ENCODE measurements around the gene PARP3.
"Not testable (repeated sequence)": the region's sequence is repeated elsewhere in the genome, so short reads cannot be mapped to it uniquely, and the experiment has no call there.

The PARP3 gene

DNA sequence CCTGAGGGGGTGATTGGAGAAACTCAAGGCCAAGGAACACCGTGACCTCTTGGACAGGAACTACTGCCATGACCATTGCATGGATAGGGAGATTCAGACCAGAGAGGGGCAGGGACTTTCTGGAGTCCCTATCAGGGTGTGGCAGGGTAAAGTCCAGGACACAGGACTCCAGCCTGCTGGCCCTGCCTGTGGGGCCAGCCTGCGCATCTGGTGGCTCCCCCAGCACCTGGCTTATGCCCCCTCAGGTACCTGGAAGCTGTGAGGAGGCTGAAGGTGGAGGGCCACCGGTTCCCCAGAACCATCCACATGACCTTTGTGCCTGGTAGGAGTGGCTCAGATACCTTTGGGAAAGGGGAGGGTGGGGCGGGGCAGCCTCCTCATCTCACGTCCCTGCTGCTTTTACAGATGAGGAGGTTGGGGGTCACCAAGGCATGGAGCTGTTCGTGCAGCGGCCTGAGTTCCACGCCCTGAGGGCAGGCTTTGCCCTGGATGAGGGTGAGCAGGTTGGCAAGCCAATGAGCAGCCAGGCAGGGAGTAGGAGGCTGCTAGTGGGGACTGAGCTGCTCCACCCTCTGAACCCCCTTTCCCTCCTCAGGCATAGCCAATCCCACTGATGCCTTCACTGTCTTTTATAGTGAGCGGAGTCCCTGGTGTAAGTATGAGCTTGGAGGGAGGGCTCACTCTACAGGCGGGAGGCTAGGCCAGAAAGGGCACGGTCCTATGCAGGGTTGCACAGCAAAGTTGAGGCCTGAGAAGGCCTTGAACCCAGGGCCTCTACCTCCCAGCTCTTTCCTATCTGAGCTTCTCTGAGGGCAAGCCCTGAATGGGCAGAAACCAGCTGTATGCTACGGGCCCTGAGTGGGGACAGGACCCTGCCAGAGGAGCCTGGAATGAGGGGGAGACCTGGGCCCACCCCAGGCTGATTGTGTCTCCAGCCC lies 44.1 kb downstream of the PARP3 start:
- no peak for DNase-seq

- no peak for DNase-seq
Observed at GRCh38 chr3:51987568-51987967, 45.4 kb downstream of the PARP3 start.

GRCh38 chr3:51988286-51989146 lies 46.4 kb downstream of the PARP3 start:
- no peak for DNase-seq

DNA sequence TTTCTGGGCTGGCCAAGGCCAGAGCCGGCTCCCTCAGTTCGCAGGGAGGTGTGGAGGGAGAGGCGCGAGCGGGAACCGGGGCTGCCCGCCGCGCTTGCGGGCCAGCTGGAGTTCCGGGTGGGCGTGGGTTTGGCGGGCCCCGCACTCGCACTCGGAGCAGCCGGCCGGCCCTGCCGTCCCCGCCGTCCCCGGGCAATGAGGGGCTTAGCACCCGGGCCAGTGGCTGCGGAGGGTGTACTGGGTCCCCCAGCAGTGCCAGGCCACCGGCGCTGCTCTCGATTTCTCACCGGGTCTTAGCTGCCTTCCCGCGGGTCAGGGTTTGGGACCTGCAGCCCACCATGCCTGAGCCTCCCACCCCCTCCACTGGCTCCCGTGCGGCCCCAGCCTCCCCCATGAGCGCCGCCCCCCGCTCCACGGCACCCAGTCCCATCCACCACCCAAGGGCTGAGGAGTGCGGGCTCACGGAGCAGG lies 48.4 kb downstream of the PARP3 start:
- not testable (repeated sequence) for DNase-seq

DNA sequence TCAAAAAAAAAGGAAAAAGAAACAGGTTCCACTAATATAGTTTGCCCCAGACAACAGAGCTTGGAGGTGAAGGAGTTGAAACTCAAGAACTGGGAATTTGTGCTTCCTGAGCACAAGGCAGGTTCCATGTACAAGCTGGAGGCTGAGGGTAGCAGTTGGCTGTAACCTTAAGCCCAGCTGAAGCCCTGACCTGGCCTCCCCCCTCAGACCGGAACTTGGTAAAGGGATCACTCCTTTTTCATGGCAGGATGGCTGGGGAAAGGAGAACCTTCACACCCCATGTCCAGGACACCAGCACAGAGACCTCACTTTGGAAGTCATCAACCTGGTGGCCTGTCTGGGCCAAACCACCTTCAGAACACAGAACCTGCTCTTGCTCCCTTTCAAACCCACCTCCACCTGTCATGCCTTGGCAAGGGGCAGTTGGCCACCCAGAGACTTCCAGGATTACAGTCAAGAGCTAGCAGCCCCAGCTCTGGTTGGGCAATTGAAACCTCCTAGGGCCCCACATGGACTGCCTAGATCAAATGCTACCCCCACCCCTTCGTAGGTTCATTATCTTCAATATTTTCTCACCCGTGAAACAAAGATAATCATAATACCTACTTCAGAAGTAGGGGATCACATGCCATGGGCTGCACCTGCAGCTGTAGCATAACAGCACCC lies 50.0 kb downstream of the PARP3 start:
- DNase-seq, result no peak

DNA sequence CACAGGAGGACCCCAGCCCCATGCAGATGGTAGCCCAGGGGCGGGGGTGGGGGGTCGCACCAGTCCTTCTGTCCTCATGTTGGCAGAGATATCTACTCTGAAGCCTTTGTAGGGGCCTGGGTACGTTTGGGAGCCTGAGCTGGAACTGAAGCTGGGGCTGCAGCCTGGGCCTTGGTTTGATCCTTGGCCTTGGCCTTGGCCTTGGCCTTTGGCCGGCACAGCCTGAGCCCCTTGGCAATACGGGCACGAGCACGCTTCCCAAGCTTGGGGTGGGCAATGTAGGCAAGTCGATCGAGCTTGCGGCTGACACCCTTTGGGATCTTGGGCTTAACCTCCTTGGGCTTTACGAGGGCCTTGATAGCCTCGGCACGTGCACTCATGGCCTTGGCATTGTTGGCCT lies 51.5 kb downstream of the PARP3 start:
- DNase-seq, result not testable (repeated sequence)

DNA sequence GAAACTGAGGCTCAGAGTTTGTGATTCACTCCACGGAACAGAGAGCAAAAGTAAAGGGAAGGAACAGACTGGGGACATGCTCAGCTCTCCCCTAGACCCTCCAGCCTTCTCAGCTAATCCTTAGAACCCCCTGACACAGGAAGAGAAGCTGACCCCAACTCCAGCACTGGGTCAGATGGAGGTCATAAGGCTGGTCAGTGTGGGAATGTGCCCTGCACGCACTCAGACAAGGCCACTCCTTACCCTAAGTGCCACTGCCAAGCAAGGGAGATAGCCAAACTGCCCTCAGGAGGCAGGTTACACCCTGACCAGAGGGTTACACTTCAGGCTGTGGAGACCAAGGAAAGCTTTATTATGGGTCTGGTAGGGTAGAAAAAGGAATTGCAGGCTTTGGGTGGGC lies 52.4 kb downstream of the PARP3 start:
- DNase-seq, result no peak

- peak; percentile 97 for DNase-seq
Observed at GRCh38 chr3:51995346-51996163, 53.4 kb downstream of the PARP3 start, which contains the start of gene RPL29. Gene RPL29 (minus strand): TSS chr3:51995895. CDS start chr3:51995461, 434 bp downstream.

DNA sequence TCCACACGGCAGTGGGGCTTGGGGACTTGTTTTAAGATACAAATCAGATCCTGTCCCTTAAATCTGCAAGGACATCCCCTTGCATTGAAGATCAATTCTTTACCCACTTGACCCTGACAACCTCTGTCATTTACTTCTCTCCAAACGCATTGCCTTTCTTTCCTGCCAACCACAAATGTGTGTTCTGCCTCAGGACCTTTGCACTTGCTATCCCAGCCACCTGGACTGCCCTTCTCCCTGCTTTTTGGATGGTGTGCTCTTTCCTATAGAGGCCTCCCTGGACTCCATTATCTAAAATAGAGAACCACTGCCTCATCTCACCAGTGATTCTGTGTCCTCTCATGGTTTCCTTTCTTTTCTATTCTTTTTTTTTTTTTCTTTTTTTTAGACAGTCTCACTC lies 55.0 kb downstream of the PARP3 start:
- DNase-seq, result no peak

- DNase-seq, result no peak
Observed at GRCh38 chr3:51997935-51998596, 55.9 kb downstream of the PARP3 start.

All from femur (tissue), 1 donor.